Tibial nerve (tissue), 4 donors: ENCODE measurements around the gene SMIM41.

Experiments
- CTCF ChIP-seq, 5 experiments: fragments of 200-600 bp in 3 of 5; fragments of 450-650 bp in 2 of 5; sonication (generic) in 3 of 5; IDR thresholded peaks; one replicate each; pipeline ENCODE4 v1.5.1; 2016 to 2019; ENCODE audit warnings: antibody characterized with exemption in 5 of 5, mild to moderate bottlenecking in 3 of 5, moderate library complexity in 2 of 5
- EP300 ChIP-seq, 2 donors: sonication (generic); formaldehyde crosslinking; IDR thresholded peaks; one replicate each; pipeline ENCODE4 v1.6.1; 2017; ENCODE audit warnings: antibody characterized with exemption in 2 of 2, mild to moderate bottlenecking in 1 of 2
- POLR2A ChIP-seq, 2 donors: fragments of 450-650 bp; IDR thresholded peaks; one replicate each; pipeline ENCODE4 v1.6.1; 2017; ENCODE audit warnings: antibody characterized with exemption in 2 of 2, mild to moderate bottlenecking in 2 of 2, moderate library complexity in 2 of 2

- TF ChIP-seq CTCF (IDR thresholded peaks at IDR 0.05) (no peak), POLR2A (IDR thresholded peaks at IDR 0.05) (no peak), EP300 (IDR thresholded peaks at IDR 0.05) (no peak)
These were observed 17.1 kb upstream of the SMIM41 start for GRCh38 chr12:52062167-52063081.
